Measurements from ENCODE around the gene PDZD4. TPM values are rescaled to one million over a fixed set of nuclear protein-coding genes. Genes with fewer than 3 reads are reported as not detected.

The PDZD4 gene
- total RNA-seq, 2 experiments from 2014 or later, result not detected

- POLR2A ChIA-PET, result interaction anchor here (0.9 kb wide), 1 partner anchor 145 kb away, joined by 4 read pairs; no protein-coding TSS in a partner anchor
Measured at GRCh38 chrX:153766098-153766817, 64.1 kb downstream of the PDZD4 start.

GRCh38 chrX:153765138-153766079, 64.9 kb downstream of the PDZD4 start:
- Histone ChIP-seq H3K4me1 (ENCODE audit: insufficient read depth, low read length, poor library complexity, severe bottlenecking) (peaks cover 6% of the 10 kb centered on the region), H2AFZ (ENCODE audit: low read length) (no peak overlapping the region), H3K27ac (ENCODE audit: low read depth, low read length, poor library complexity, severe bottlenecking) (no peak overlapping the region), H3K9me3 (ENCODE audit: low read length) (no peaks in the 10 kb centered on the region), H4K20me1 (ENCODE audit: insufficient read depth, low read length) (no peaks in the 10 kb centered on the region), H3K4me2 (ENCODE audit: low read length) (no peak overlapping the region), H3K4me3 (ENCODE audit: low read depth, low read length, poor library complexity, severe bottlenecking) (no peak overlapping the region), H3K36me3 (ENCODE audit: insufficient read depth, low read length) (no peaks in the 10 kb centered on the region), H3K9me2 (ENCODE audit: insufficient read depth, low read length) (no peaks in the 10 kb centered on the region), H3K79me2 (ENCODE audit: insufficient read depth, low read depth, low read length) (no peaks in the 10 kb centered on the region)
- no TSS peak for BruUV-seq (replicated peaks)
- ChIA-PET CTCF (ENCODE audit: unreplicated experiment) (no interaction called here), POLR2A (interaction anchor here (0.9 kb wide), 1 partner anchor 146 kb away, joined by 4 read pairs; no protein-coding TSS in a partner anchor)
- intact Hi-C loops (cut with micrococcal nuclease; ENCODE audit: unreplicated experiment), result loop anchor here (10.0 kb wide), 2 partner anchors 69 to 81 kb away; partner anchors contain the start of genes PDZD4 and SLC6A8
- TF ChIP-seq EZH2phosphoT487 (IDR thresholded peaks at IDR 0.05; ENCODE audit: borderline replicate concordance, low read depth, low read length) (no peak), CTCF (conservative IDR thresholded peaks at IDR 0.05; ENCODE audit: low read length) (no peak)
- DNase-seq (ENCODE audit: low spot score), result no peak

More at GRCh38 chrX:153766098-153766817, 64.1 kb downstream of the PDZD4 start:
- Histone ChIP-seq H3K4me3 (ENCODE audit: low read depth, low read length, poor library complexity, severe bottlenecking) (no peak overlapping the region), H3K36me3 (ENCODE audit: insufficient read depth, low read length) (no peaks in the 10 kb centered on the region), H2AFZ (ENCODE audit: low read length) (no peak overlapping the region), H4K20me1 (ENCODE audit: insufficient read depth, low read length) (no peaks in the 10 kb centered on the region), H3K4me2 (ENCODE audit: low read length) (no peak overlapping the region), H3K4me1 (ENCODE audit: insufficient read depth, low read length, poor library complexity, severe bottlenecking) (peaks cover 6% of the 10 kb centered on the region), H3K9me2 (ENCODE audit: insufficient read depth, low read length) (no peaks in the 10 kb centered on the region), H3K27ac (ENCODE audit: low read depth, low read length, poor library complexity, severe bottlenecking) (no peak overlapping the region), H3K9me3 (ENCODE audit: low read length) (no peaks in the 10 kb centered on the region), H3K79me2 (ENCODE audit: insufficient read depth, low read depth, low read length) (no peaks in the 10 kb centered on the region)
- DNase-seq (ENCODE audit: low spot score), result peak; percentile 56
- TF ChIP-seq CTCF (conservative IDR thresholded peaks at IDR 0.05; ENCODE audit: low read length) (no peak), EZH2phosphoT487 (IDR thresholded peaks at IDR 0.05; ENCODE audit: borderline replicate concordance, low read depth, low read length) (no peak)
- CTCF ChIA-PET (ENCODE audit: unreplicated experiment), result no interaction called here
- no TSS peak for BruUV-seq (replicated peaks)
- intact Hi-C loops (cut with micrococcal nuclease; ENCODE audit: unreplicated experiment), result loop anchor here (10.0 kb wide), 2 partner anchors 69 to 81 kb away; partner anchors contain the start of genes PDZD4 and SLC6A8

All from OCI-LY7 (cell line).